Measurements from ENCODE around the gene PTGER1. TPM values are rescaled to one million over a fixed set of nuclear protein-coding genes. Genes with fewer than 3 reads are reported as not detected.
"Not testable (repeated sequence)": the region's sequence is repeated elsewhere in the genome, so short reads cannot be mapped to it uniquely, and the experiment has no call there.

The PTGER1 gene
- total RNA-seq, 1 donor from 2014 or later = 0.39 TPM

- intact Hi-C loops (cut with micrococcal nuclease) = no loop called here
Measured at GRCh38 chr19:14476673-14477401, 1.7 kb upstream of the PTGER1 start.

- intact Hi-C loops (cut with micrococcal nuclease) = no loop called here
Measured at GRCh38 chr19:14476327-14476672, 1.1 kb upstream of the PTGER1 start.

GRCh38 chr19:14474827-14475226 is 327 bp downstream of the PTGER1 start:
- intact Hi-C loops (cut with micrococcal nuclease) = no loop called here

- intact Hi-C loops (cut with micrococcal nuclease) = no loop called here
Measured at GRCh38 chr19:14473978-14474578, 1.1 kb downstream of the PTGER1 start.

- intact Hi-C loops (cut with micrococcal nuclease) = no loop called here
Measured at GRCh38 chr19:14473073-14473977, 1.8 kb downstream of the PTGER1 start.

- intact Hi-C loops (cut with micrococcal nuclease) = loop anchor here (1.0 kb wide), 1 partner anchor 40 kb away; no protein-coding TSS in a partner anchor
Measured at GRCh38 chr19:14472202-14472938, 2.8 kb downstream of the PTGER1 start.

- intact Hi-C loops (cut with micrococcal nuclease) = loop anchor here (1.0 kb wide), 1 partner anchor 39 kb away; no protein-coding TSS in a partner anchor
Measured at GRCh38 chr19:14471436-14472187, 3.5 kb downstream of the PTGER1 start.

- intact Hi-C loops (cut with micrococcal nuclease) = no loop called here
Measured at GRCh38 chr19:14470031-14470876, 4.9 kb downstream of the PTGER1 start.

GRCh38 chr19:14467816-14468215 is 7.3 kb downstream of the PTGER1 start:
- intact Hi-C loops (cut with micrococcal nuclease) = no loop called here

GRCh38 chr19:14467391-14467790 is 7.8 kb downstream of the PTGER1 start:
- intact Hi-C loops (cut with micrococcal nuclease) = no loop called here

GRCh38 chr19:14463747-14464146 is 11.4 kb downstream of the PTGER1 start:
- intact Hi-C loops (cut with micrococcal nuclease) = no loop called here

GRCh38 chr19:14462401-14462800 is 12.8 kb downstream of the PTGER1 start:
- intact Hi-C loops (cut with micrococcal nuclease) = not testable (repeated sequence)

GRCh38 chr19:14460935-14461334 is 14.2 kb downstream of the PTGER1 start:
- intact Hi-C loops (cut with micrococcal nuclease) = no loop called here

- intact Hi-C loops (cut with micrococcal nuclease) = no loop called here
Measured at GRCh38 chr19:14459703-14460102, 15.5 kb downstream of the PTGER1 start.

- intact Hi-C loops (cut with micrococcal nuclease) = not testable (repeated sequence)
Measured at GRCh38 chr19:14452303-14452702, 22.9 kb downstream of the PTGER1 start.

- intact Hi-C loops (cut with micrococcal nuclease) = loop anchor here (1.0 kb wide), 1 partner anchor 11 kb away; no protein-coding TSS in a partner anchor
Measured at GRCh38 chr19:14450876-14451275, 24.3 kb downstream of the PTGER1 start.

GRCh38 chr19:14450168-14450874 is 24.8 kb downstream of the PTGER1 start:
- intact Hi-C loops (cut with micrococcal nuclease) = loop anchor here (1.0 kb wide), 1 partner anchor 10 kb away; no protein-coding TSS in a partner anchor

GRCh38 chr19:14449321-14449720 is 25.8 kb downstream of the PTGER1 start:
- intact Hi-C loops (cut with micrococcal nuclease) = no loop called here

Data from T-helper 1 cell treated with Interleukin-12 subunit alpha and Interleukin-12 subunit beta and Interleukin-4 antibody, amounts not matched to agents 30 ng/mL and 1 ng/mL, for 36 hours (primary cell).